GM12891 (cell line): ENCODE measurements around the gene PCDH7.

Experiments
- POLR2A ChIP-seq: IDR thresholded peaks from 2 replicates; pipeline ENCODE4 v1.6.1; 2011; ENCODE audit warnings: low read depth, low read length, control low read depth
- POLR2AphosphoS5 ChIP-seq: IDR thresholded peaks from 2 replicates; pipeline ENCODE4 v1.6.1; 2011; ENCODE audit warnings: low read depth, low read length, control low read depth

DNA sequence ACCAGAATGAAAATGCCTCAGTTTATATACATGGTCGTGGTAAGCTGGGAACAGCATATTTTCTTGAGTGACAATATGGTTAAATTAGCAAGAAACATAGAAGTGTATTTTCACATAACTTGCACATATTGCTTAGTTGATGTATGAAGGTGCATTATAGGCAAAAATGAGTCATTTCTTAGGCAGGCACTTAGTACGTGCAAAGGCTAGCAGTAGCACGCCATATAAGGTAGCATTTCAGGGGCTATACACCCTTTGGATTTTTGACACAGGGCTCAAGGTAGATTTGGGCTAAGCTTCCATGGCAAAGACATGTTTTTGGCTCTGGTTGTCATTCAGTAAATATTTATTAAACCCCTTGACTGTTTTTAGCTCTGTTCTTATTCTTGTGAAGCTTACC lies 33.1 kb downstream of the PCDH7 start:
- TF ChIP-seq POLR2A (no peak), POLR2AphosphoS5 (no peak)
